WTC11 (cell line): ENCODE data around the gene RIMBP2.

Source experiments
- ATF1 ChIP-seq: sonication (generic); formaldehyde crosslinking; IDR thresholded peaks from 2 replicates; pipeline ENCODE4 v1.8.1; 2023; ENCODE audit warnings: mild to moderate bottlenecking, moderate library complexity, missing genetic modification reagents
- CBFB ChIP-seq: sonication (generic); formaldehyde crosslinking; IDR thresholded peaks from 2 replicates; pipeline ENCODE4 v1.8.1; 2022; ENCODE audit warnings: mild to moderate bottlenecking, low read depth, missing genetic modification reagents
- FOXP1 ChIP-seq: sonication (generic); formaldehyde crosslinking; IDR thresholded peaks from 2 replicates; pipeline ENCODE4 v1.8.0; 2022; ENCODE audit warnings: missing genetic modification reagents, mild to moderate bottlenecking, moderate library complexity, borderline replicate concordance
- NFE2L1 ChIP-seq: sonication (generic); formaldehyde crosslinking; IDR thresholded peaks from 2 replicates; pipeline ENCODE4 v1.8.1; 2023; ENCODE audit warnings: missing genetic modification reagents
- NR1H2 ChIP-seq: sonication (generic); formaldehyde crosslinking; IDR thresholded peaks from 2 replicates; pipeline ENCODE4 v1.9.0; 2021; ENCODE audit warnings: mild to moderate bottlenecking, moderate library complexity, missing genetic modification reagents
- NR2C2 ChIP-seq: sonication (generic); formaldehyde crosslinking; IDR thresholded peaks from 2 replicates; pipeline ENCODE4 v1.8.0; 2022; ENCODE audit warnings: mild to moderate bottlenecking, missing genetic modification reagents
- ZNF396 ChIP-seq: fragments of 250-450 bp; sonication (Bioruptor Pico); IDR thresholded peaks from 2 replicates; pipeline ENCODE4 v1.8.0; 2021; ENCODE audit warnings: mild to moderate bottlenecking, moderate library complexity, borderline replicate concordance
- TF ChIP-seq, protein P1 (sequence below): fragments of 200-600 bp; IDR thresholded peaks from 2 replicates; pipeline ENCODE4 v1.8.0; 2022; ENCODE audit warnings: antibody characterized with exemption
- TF ChIP-seq, protein P2 (sequence below): sonication (generic); formaldehyde crosslinking; IDR thresholded peaks from 2 replicates; pipeline ENCODE4 v1.8.1; 2023; ENCODE audit warnings: mild to moderate bottlenecking, missing genetic modification reagents, moderate library complexity
- TF ChIP-seq, protein P3 (sequence below): sonication (generic); formaldehyde crosslinking; IDR thresholded peaks from 2 replicates; pipeline ENCODE4 v1.8.0; 2022; ENCODE audit warnings: mild to moderate bottlenecking, missing genetic modification reagents
- TF ChIP-seq, protein P4 (sequence below): sonication (generic); formaldehyde crosslinking; IDR thresholded peaks from 2 replicates; pipeline ENCODE4 v1.8.1; 2022; ENCODE audit warnings: low read depth, mild to moderate bottlenecking, moderate library complexity, missing genetic modification reagents, borderline replicate concordance

DNA sequence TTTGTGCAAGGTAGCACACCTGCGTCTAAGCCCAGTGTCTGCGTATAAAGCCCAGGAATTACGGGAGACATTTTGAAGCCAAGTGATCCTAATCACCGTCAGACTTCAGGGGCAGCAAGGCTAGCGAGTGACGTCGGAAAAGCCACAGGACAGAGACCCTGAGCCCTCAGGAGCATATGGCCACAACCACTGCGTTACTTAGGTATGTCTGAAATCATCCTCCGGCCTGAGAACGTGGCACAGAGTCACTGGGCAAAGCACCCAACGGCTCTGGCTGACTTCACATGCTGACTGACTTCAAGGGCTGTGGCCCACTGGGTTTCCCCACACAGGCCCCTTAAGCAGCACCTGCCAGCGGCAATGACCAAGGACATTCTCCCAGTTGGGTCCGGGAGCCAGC lies 71.5 kb downstream of the RIMBP2 start:
- TF ChIP-seq NFE2L1: no peak
- TF ChIP-seq, protein P1, sequence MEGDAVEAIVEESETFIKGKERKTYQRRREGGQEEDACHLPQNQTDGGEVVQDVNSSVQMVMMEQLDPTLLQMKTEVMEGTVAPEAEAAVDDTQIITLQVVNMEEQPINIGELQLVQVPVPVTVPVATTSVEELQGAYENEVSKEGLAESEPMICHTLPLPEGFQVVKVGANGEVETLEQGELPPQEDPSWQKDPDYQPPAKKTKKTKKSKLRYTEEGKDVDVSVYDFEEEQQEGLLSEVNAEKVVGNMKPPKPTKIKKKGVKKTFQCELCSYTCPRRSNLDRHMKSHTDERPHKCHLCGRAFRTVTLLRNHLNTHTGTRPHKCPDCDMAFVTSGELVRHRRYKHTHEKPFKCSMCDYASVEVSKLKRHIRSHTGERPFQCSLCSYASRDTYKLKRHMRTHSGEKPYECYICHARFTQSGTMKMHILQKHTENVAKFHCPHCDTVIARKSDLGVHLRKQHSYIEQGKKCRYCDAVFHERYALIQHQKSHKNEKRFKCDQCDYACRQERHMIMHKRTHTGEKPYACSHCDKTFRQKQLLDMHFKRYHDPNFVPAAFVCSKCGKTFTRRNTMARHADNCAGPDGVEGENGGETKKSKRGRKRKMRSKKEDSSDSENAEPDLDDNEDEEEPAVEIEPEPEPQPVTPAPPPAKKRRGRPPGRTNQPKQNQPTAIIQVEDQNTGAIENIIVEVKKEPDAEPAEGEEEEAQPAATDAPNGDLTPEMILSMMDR: no peak
- no peak for TF ChIP-seq NR2C2 (CRISPR knock-in tag)
- no peak for TF ChIP-seq FOXP1 (CRISPR knock-in tag)
- TF ChIP-seq, protein P2, sequence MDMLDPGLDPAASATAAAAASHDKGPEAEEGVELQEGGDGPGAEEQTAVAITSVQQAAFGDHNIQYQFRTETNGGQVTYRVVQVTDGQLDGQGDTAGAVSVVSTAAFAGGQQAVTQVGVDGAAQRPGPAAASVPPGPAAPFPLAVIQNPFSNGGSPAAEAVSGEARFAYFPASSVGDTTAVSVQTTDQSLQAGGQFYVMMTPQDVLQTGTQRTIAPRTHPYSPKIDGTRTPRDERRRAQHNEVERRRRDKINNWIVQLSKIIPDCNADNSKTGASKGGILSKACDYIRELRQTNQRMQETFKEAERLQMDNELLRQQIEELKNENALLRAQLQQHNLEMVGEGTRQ (CRISPR knock-in tag): no peak
- TF ChIP-seq, protein P3, sequence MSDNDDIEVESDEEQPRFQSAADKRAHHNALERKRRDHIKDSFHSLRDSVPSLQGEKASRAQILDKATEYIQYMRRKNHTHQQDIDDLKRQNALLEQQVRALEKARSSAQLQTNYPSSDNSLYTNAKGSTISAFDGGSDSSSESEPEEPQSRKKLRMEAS (CRISPR knock-in tag): no peak
- no peak for TF ChIP-seq CBFB (CRISPR knock-in tag)
- TF ChIP-seq ZNF396 (CRISPR knock-in tag): no peak
- no peak for TF ChIP-seq NR1H2 (CRISPR knock-in tag)
- no peak for TF ChIP-seq ATF1 (CRISPR knock-in tag)
- TF ChIP-seq, protein P4, sequence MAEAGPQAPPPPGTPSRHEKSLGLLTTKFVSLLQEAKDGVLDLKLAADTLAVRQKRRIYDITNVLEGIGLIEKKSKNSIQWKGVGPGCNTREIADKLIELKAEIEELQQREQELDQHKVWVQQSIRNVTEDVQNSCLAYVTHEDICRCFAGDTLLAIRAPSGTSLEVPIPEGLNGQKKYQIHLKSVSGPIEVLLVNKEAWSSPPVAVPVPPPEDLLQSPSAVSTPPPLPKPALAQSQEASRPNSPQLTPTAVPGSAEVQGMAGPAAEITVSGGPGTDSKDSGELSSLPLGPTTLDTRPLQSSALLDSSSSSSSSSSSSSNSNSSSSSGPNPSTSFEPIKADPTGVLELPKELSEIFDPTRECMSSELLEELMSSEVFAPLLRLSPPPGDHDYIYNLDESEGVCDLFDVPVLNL (CRISPR knock-in tag): no peak
